GM21381 (cell line): Measurements from ENCODE around the gene NEGR1.

Source experiments
- ATAC-seq: cut with Tn5 transposase; IDR thresholded peaks from one replicate; pipeline ENCODE4 v1.9.1; 2021; ENCODE audit warnings: mild to moderate bottlenecking, moderate library complexity; ENCODE audit not compliant: unreplicated experiment

The NEGR1 gene

DNA sequence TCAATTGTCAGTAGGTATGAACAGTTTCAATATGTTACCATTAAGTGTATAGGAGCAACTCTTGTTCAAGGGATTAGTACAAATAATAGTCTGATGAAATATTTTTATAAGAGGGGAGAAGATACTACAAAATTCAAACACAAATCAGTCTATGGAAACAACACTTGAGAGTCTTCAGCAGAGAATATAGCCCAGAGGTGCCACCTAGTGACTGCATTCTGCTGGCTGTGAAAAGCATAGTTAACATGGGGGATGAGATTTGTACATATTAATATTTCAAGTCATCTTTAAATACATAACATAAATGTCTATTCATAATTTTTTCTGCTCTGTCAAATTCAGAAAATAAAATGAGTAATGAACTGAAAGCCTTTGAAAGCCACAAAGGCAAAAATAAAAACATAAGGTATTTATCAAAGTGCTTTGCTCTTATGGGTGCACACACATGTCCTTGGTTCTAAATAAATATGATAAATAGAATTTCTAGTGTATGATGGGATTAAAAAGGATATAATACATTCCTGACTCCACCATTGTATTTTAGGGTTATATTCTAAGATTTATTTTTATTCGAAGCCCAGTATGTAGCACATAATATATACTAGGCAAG lies 760.6 kb downstream of the NEGR1 start:
- ATAC-seq: no peak

DNA sequence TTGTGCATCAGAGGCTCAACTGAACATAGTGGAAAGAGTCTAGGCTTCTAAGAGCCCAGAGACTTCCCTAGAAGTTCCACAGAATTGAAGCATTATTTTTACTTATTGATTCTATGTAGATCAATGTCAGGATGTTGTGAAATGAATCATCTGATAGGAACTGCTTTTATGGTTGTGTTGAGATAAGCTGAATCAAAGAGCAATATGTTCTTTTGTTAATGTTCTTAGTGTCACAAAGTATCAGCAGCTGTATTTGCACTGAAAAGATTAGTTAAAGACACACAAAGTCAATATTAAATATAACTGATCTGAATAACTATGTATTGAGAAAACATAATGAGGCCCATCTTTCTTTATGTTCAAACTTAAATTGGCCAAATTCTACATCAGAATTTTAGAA lies 770.8 kb downstream of the NEGR1 start:
- no peak for ATAC-seq

DNA sequence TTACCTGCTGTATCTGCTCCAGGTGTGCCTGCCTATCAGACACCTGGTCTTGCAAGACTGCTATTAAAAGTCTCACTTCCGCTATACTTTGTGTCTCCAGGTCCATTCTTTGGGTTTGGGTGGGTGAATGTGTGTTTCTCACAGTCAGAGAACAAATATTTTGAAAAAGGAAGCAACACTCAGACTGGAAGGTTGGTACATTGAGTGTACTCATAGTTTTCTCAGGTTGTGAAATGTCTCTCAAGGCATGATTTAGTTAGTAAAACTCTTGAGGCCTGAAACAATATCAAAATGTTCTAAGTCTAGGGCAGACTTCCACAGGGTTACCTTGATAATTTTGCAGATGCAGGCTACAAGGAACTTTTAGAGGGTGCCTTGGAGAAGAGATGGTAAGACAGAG lies 771.6 kb downstream of the NEGR1 start:
- no peak for ATAC-seq

DNA sequence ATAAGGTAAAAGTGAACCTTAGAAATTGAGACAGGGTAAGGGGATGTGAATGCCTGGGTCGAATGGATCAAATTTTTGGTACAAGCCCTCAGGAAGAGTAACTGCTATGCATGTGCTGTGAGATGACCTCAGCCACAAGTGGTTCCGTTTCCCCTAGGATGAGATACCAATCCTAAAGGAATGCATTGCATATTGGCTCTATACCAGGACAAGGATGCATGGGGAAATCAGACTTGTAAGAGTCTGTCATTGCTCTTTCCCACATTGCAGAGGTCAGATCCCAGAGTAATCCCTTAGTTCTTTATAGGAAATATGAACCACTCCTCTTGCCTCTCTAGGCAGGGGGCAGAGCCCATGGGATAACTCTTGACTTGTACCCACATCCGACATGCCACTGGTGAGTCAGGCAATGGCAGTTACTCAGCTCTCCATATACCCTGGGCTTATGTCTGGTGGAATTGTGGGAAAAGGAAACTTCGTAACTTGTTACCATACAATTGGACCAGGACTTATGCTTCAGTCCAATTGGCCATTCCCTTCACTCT lies 773.2 kb downstream of the NEGR1 start:
- no peak for ATAC-seq

DNA sequence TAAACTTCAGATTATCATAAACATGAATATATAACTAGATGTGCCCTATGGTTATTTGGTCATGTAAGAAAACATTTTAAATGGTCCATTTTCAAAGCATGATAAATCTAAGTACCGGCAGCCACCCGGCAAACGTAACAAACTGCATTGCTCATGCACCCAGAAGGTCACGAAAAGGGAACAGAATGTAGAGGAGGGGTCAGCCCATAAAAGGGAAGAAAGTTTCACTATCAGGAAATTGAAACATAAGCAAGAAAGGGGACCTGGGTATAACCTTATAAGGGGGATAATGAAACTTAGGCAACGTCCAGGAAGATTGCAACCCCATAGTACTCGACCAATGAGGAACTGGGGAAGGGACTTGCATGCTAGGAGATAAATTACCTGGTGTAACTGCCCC lies 780.3 kb downstream of the NEGR1 start:
- ATAC-seq: no peak

DNA sequence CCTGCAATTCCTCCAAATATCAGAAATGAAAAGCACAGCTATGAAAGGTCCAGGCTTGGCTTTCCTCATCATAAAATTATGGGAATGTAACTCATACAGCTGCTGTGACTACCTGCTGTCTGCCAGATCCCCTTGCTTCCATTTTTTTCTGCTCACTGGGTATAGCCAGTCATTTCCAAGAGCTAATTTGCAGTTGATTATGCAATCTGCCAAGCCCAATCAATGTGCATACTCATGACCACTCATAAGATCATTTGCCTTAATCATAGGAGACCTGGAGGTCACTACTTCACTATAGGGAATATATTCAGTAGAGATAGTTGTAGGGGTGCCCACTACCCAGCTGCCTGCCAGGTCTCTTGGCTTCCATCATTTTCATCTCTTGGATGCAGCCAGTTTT lies 783.8 kb downstream of the NEGR1 start:
- no peak for ATAC-seq

DNA sequence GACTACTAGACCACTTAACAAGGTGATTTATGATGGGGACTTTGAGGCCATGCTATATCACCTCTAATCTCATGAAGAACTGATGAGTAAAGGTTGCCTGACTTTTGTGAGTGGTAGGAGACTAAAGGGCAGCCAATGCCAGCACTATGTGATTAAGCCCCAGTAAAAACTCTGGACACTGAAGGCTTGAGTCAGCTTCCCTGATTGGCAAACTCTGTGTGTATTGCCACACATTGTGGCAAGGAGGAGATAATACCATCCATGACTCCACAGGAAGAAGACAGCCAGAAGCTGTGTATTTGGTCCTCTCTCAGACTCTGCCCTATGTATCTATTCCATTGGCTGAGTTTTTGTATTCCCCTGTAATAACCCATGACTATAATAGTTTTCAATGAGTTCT lies 788.2 kb downstream of the NEGR1 start:
- ATAC-seq: no peak

DNA sequence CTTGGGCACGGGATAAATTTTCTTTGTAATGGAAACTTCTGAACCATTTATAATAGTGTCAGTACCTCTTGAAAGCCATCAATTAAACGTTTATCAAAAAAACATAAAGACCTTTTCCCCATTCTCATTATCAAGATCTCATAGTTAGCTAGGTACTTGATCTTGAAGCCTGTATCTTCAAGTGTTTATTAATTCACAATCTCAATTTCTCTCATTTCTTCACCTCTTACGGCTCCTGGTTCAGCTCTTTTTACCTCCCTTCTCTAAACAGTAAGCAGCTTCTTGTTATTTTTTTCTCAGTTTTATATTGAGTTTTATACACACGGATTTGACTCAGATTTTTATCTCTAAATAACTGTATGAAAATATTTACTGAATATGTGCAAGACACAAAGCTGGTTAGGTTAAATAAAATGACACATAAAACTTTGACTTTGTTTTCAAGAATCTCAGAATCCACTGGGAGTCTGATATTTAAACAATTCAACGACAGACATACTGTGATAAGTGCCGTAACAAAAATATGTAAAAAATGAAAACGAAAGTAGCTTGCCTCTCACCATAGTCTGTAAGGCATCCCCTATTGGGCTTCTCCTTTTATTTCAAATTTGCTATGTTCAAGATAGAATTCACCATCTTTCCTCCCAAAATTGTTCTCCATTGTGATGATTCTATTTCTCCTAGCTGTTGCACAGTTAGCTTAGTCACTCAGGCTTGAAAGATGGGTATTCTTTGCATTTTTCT lies 789.9 kb downstream of the NEGR1 start:
- no peak for ATAC-seq

DNA sequence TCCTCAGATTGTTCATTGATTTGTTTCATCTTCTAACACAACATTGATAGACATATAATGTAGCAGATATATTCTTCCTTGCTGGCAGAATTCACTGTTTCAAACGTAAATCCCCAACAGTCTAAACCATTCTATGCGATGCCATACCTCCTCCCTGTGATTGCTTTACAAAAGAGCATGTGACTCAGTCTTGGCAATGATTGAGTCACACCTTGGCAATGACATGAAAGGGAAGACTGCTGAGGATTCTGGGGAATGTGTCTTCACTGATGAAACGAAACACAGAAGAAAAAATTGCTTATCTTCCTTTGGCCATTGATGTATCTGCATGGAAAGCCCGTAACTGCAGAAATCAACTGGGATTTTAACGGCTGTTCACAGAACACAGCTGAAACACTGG lies 791.9 kb downstream of the NEGR1 start:
- no peak for ATAC-seq

DNA sequence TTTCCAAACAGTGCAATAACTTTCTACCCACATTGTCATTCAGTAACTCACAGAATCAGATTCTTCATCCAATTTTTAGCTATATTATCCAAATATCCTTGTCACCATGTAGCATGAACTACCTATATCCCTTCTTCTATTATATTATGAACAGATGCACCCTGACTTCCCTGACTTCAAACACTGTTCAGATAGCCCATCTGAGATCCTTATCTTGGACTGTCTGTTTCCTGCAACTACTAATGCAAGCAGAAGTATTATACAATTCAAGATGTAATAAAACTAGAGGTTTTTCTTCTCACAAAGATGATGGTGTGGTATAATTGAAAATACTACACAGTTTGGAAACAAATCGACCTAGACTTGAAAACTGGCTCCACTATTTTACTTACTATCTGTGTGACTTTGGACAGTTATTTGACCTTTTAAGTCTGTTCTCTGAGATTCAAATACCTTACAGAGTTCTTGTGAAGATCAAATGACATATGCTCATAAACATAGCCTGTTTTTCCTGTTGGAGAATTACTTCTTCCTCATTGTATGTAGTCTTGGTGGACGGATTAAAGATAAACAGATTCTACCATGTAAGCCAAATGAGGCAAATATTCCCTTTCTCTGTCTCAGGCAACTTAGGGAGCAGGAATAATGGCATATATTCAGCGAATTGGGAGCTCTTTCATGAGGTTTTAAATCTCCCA lies 793.6 kb downstream of the NEGR1 start:
- no peak for ATAC-seq

DNA sequence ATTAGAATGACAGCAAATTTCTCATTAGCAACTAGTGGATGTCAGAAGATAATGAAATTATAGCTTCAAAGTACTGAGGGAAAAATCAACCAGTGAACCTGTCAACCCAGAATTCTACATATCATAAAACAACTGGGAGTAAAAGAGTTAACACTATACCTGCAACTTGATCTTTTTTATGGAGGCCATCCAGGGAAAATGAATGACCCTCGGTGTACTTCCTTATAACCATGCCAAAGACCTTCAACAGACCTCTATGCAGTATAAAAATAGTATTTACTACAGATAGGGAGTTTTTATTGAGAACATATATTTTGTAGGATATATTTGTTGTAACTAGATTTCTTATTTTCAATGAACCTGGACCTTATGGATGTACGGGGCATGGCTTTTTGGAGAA lies 809.0 kb downstream of the NEGR1 start:
- ATAC-seq: no peak

DNA sequence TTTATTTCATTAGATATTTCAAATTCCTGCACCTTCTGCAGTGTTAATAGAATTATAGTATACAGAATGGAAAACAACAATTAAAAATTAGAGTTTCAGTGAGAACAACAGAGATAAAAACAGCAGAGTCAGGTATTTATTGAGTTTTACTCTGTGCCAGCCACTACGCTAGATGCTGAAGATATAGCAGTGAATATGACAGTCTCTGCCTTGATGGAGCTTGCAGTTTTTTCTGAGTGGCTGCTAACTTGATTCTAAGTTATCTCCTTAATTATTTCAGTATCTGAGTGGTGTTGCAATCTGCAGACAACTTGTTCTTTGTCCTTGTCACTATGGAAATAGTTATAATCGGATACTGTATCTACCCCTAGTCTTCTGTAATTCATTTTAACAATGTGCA lies 817.2 kb downstream of the NEGR1 start:
- ATAC-seq: no peak

DNA sequence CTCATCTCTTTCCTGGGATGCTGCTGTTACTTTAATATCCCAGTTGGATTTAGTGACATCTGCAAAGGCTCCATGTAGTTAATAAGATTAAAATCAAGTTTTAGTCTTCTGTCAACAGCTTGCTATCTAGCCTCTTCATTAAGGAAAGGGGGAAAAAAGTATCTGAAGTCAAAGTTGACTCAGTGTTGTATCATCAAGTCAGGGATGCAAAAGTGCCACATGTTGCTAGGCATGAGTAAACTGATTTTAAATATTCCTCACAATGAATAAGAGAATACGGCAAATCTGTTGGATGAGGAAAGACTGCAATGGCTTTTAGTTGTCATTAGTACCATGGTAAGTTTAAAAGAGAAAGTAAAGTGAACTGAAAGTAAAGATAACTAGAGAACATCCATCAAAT lies 818.3 kb downstream of the NEGR1 start:
- no peak for ATAC-seq

DNA sequence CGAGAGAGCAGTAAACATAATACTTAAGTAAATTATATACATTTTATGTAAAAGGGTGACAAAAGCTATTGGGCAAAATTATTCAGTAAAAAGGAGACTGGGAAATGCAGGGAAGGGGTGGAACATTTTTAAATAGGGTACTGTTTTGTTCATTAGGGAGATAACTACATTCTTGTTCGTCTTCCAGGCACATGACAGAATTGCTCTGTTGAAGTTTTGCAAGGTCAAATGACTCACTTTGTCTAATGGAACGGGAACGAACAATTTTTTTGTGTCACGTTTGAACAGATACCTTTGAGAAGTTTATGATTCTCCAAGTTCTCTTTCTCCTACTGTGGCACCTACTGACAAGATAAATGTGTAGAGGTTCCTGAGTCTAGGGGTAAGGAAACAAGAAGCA lies 819.2 kb downstream of the NEGR1 start:
- ATAC-seq: no peak

DNA sequence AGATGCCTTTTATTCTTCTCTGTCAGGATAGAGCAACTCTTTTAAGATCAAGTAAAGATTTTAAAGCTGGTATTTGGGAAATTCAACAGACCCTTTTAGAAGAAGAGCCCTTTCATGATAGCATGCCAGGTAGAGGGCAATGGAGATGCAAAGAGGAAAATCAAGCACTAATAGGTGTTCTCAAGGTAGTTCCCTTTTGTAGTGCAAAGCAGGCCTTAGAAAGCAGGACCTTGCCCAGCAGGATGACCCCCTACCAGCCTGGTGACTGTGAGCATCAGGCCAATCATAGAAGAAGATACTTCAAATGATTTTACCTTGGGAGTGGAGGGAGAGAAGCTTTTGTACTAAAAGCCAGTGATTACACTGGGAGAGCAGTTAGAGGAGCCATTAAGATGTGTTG lies 820.1 kb downstream of the NEGR1 start:
- no peak for ATAC-seq

DNA sequence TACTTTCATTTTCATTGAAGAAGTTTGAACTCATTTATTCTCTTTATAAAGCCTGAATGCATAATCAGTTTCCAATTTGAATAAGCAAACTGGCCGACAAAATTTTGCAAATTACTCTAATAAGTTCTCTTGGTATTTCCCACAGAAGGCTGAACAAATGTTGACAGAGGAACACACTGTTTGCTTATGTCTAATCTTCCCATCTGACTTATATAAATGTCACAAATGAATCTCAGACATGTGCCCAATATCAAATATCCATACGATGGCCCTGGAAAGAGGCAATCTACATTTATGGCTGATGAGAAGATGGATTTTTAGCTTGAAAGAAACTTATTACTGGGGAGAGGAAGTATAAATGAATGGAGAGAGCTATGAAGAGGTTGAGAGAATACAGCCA lies 820.9 kb downstream of the NEGR1 start:
- no peak for ATAC-seq

DNA sequence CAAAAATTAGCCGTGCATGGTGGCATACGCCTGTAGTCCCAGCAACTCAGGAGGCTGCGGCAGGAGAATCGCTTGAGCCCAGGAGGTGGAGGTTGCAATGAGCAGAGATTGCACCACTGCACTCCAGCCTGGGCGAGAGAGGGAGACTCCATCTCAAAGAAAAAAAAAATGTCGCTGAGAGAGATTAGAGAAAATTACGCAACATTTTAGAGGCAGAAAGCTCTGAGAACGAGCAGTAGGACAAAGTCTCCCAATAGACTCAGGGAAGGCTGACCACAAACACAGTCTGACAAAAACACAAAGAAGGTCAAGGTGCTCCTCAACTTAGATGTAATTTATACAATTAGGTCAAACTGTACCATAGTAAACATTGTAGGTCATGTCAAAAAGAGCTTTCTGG lies 833.9 kb downstream of the NEGR1 start:
- no peak for ATAC-seq

DNA sequence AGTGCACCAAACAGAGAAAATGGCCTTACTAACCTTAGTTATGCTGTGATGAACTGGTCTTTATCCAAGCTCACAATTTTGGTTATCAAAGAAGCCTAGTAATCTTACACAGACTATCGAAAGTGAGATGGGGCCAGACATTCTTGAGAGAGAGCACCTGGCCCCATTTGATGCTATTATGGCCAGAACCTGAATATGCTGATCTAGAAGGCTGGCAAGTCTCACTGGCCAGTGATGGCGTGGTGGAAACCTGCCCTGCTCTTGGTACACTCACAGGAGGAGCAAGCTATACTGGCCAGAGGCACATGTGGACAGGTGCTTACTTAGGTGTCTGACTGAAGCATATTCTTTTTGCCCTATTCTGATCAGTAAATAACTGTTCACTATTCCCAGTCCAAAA lies 843.7 kb downstream of the NEGR1 start:
- no peak for ATAC-seq

DNA sequence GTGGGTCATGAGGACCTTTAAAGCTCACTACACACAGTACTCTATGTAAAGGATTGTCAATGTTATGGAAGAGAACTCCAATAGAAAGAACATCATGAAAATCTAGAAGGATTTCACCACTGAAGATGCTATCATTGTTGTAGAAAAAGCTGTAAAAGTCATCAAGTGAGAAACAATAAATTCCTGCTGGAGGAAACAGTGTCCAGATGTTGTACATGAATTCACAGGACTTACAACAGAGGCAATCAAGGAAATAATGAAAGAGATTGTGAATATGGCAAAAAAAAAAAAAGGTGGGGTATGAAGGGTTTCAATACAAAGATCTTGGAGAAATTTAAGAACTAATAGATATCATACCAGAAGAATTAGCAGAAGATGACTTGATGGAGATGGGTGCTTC lies 846.4 kb downstream of the NEGR1 start:
- ATAC-seq: no peak

DNA sequence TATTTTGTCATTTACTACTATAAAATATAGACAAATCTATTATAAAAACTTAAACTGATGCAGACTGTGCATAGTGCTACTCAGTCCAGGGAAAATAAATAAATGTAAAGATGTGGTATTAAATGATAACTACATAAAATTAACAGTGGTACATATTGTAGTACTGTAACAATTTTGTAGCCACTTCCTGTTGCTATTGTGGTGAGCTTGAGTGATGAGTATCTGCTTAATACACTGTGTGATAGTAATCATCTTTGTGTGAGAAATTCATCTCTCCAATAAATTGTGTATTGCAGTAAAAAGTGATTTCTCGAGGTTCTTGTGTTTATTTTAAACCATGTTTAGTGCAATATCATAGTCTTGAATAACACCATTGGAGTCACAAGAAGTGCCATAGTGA lies 848.1 kb downstream of the NEGR1 start:
- no peak for ATAC-seq

DNA sequence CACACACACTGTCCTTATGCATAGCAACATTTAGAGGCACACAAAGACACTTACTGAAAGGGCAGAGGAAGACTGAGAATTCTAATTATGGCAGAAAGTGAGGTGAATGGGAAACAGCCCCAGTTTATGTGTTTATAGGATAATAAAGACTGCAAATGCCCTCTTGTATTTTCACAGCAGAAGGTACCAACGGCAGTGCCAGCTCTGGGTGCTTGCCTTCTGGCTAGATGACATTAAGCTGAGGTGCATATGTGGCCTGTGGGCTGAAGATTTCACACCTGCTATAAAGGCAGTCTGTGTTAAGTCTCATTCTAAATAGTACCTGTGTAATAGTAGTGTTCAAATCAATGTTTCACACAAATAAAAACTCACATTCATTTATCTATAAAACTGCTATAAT lies 854.3 kb downstream of the NEGR1 start:
- ATAC-seq: no peak

DNA sequence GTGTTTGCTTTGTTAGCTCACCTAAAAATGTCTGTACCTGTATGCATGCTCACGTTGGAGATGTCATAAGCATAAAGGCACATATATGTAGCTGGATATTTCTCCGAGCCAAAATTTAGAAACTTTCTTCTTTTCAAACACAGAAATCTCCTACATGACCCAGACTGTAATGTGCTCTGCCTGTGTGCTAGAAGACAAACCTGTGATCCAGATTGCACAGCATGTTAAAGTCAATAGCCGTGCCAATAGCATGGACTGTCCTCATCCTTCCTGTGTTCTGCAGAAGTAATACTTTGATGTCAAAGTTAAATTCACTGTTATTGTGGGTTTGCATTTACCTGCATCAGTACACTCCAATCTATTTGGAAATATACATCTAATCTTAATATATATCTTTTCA lies 855.3 kb downstream of the NEGR1 start:
- no peak for ATAC-seq
